ENCODE results near the gene DIP2C. TPM values are rescaled to one million over a fixed set of nuclear protein-coding genes. Genes with fewer than 3 reads are reported as not detected.

Gene DIP2C
- total RNA-seq, 3 donors from 2014 or later, result 17.1 to 48.2 (median 20.3) TPM

DNA sequence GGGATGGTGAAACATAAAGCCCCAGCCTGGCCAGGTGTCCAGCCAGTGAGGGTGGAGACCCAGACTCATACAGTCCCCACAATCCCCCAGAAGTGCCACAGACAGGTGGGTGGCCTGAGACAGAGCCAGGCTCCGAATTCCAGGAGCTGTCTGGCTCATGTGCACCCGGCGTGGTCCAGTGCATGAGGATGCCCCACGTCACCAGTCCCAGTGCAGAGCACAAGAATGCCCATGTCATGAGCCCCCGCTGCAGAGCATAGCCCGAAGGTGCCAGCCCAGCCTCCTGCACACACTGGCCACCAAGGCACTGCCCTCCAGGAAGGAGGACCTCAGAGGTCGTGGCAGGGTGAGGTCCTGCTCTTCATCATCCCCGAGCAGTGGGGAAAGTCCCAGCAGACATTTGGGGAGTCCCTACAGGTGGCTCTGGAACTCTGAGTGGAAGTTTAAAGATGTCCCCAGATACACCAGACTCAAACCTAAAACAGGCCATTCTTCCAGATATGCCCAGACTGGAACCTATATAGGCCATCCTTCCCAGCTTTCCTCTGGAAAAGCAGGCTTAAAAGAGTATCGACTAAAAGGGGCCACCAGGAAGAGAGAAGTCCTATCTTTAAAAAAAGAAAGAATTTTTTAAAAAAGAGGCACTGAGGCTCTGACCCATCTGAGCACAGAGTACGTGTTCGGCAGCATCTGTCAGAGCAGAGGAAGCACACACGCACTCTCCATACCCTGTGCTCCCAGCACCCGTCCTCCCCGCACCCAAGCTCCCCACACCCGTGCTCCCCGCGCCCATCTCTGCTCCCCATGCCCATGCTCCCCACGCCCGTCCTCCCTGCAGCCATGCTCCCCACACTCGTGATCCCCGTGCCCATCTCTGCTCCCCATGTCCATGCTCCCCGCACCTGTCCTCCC lies 11.5 kb downstream of the DIP2C start:
- H3K36me3 ChIP-seq, result no peaks in the 10 kb centered on the region
- no peaks in the 10 kb centered on the region for H3K4me1 ChIP-seq
- no peaks in the 10 kb centered on the region for H3K9me3 ChIP-seq
- intact Hi-C loops (cut with DNase I; ENCODE audit: low total_unique reads), result no loop called here
- no peak overlapping the region for H3K4me3 ChIP-seq
- H3K27me3 ChIP-seq, result no peaks in the 10 kb centered on the region
- TF ChIP-seq POLR2AphosphoS5 (IDR thresholded peaks at IDR 0.05), result no peak
- no peak for TF ChIP-seq POLR2A (IDR thresholded peaks at IDR 0.05)
- TF ChIP-seq, protein P1, sequence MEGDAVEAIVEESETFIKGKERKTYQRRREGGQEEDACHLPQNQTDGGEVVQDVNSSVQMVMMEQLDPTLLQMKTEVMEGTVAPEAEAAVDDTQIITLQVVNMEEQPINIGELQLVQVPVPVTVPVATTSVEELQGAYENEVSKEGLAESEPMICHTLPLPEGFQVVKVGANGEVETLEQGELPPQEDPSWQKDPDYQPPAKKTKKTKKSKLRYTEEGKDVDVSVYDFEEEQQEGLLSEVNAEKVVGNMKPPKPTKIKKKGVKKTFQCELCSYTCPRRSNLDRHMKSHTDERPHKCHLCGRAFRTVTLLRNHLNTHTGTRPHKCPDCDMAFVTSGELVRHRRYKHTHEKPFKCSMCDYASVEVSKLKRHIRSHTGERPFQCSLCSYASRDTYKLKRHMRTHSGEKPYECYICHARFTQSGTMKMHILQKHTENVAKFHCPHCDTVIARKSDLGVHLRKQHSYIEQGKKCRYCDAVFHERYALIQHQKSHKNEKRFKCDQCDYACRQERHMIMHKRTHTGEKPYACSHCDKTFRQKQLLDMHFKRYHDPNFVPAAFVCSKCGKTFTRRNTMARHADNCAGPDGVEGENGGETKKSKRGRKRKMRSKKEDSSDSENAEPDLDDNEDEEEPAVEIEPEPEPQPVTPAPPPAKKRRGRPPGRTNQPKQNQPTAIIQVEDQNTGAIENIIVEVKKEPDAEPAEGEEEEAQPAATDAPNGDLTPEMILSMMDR (IDR thresholded peaks at IDR 0.05), result no peak
- no peak overlapping the region for H3K27ac ChIP-seq
- DNase-seq (ENCODE audit: low spot score in 2 of 2), result peak in 1 of 2 donors; percentile 7

DNA sequence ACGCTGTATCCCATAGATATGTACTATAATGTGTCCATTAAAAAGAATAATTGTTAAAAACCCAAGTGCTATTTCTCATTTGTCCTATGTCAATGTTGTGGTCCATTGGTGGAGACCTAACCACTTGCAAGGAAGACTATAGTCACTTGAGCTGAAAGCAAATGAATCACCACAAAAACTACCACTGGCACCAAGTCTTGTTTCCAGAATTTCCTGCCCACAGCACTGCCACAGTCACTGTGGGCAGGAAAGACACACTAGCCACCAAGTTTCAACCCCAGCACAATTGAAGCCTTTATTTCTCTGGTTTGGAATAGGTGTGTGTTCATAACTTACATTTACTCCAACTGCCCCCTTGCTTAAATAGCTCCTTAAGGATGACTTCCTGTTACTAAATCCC lies 12.4 kb downstream of the DIP2C start:
- no peaks in the 10 kb centered on the region for H3K4me1 ChIP-seq
- H3K9me3 ChIP-seq, result no peaks in the 10 kb centered on the region
- no peak for DNase-seq (ENCODE audit: low spot score in 2 of 2)
- no peak overlapping the region for H3K27ac ChIP-seq
- H3K36me3 ChIP-seq, result no peaks in the 10 kb centered on the region
- no peak for TF ChIP-seq POLR2AphosphoS5 (IDR thresholded peaks at IDR 0.05)
- TF ChIP-seq POLR2A (IDR thresholded peaks at IDR 0.05), result no peak
- TF ChIP-seq, protein P1 (IDR thresholded peaks at IDR 0.05), result no peak
- intact Hi-C loops (cut with DNase I; ENCODE audit: low total_unique reads), result no loop called here
- no peaks in the 10 kb centered on the region for H3K27me3 ChIP-seq
- no peak overlapping the region for H3K4me3 ChIP-seq

DNA sequence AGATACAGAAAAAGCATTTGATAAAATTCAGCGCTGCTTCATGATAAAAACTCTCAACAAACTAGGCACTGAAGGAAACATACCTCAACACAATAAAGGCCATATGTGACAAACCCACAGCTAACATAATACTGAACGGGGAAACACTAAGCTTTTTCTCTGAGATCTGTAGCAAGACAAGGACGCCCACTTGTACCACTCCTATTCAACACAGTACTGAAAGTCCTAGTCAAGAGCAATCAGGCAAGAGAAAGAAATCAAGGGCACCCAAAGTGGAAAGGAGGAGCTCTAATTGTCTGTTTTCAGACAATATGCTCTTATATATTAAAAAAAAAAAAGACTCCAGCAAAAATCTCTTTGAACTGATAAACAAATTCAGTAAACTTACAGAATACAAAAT lies 13.3 kb downstream of the DIP2C start:
- Histone ChIP-seq H3K4me1 (no peaks in the 10 kb centered on the region), H3K27me3 (no peaks in the 10 kb centered on the region), H3K36me3 (no peaks in the 10 kb centered on the region), H3K27ac (no peak overlapping the region), H3K9me3 (no peaks in the 10 kb centered on the region), H3K4me3 (no peak overlapping the region)
- intact Hi-C loops (cut with DNase I; ENCODE audit: low total_unique reads), result no loop called here
- no peak for TF ChIP-seq POLR2AphosphoS5 (IDR thresholded peaks at IDR 0.05)
- no peak for DNase-seq (ENCODE audit: low spot score in 2 of 2)

DNA sequence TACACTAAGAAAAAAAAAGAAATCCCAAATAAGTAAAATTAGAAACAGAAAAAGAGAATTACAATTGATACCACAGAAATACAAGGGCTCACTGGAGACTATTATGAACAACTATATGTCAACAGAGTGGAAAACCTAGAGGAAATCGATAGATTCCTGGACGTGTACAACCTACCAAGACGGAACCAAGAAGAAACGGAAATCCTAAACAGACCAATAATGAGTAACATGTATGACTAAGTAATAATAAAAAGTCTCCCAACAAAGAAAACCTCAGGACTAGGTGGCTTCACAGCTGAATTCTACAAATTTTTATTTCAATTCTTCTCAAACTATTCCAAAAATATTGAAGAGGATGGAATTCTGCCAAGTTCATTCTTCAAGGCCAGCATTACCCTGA lies 13.9 kb downstream of the DIP2C start:
- intact Hi-C loops (cut with DNase I; ENCODE audit: low total_unique reads), result no loop called here
- Histone ChIP-seq H3K27me3 (no peaks in the 10 kb centered on the region), H3K9me3 (no peaks in the 10 kb centered on the region), H3K27ac (no peak overlapping the region), H3K36me3 (no peaks in the 10 kb centered on the region), H3K4me1 (no peaks in the 10 kb centered on the region), H3K4me3 (no peak overlapping the region)
- no peak for DNase-seq (ENCODE audit: low spot score in 2 of 2)
- TF ChIP-seq POLR2A (IDR thresholded peaks at IDR 0.05) (no peak), POLR2AphosphoS5 (IDR thresholded peaks at IDR 0.05) (no peak)
- TF ChIP-seq, protein P1 (IDR thresholded peaks at IDR 0.05), result no peak

DNA sequence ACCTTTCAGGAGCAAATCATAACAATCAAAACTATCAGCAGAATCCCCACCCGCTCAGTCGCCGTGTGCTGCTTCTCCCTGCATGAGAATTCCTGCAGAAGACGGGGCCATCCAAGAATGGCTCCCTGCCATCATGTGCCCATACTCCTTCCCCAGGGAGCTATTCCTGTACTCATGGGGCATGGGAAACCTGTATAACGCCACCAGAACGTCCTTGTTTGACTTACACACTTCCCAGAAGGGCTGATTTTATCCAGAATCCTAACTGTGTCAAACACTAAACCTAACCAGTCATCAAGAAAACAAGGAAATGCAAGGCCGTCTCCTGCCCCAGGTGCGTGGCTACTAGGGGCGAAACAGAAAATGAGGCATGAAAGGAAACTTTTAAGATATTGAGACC lies 16.0 kb downstream of the DIP2C start:
- H3K4me3 ChIP-seq, result no peak overlapping the region
- H3K27me3 ChIP-seq, result no peaks in the 10 kb centered on the region
- TF ChIP-seq POLR2A (IDR thresholded peaks at IDR 0.05) (no peak), POLR2AphosphoS5 (IDR thresholded peaks at IDR 0.05) (no peak)
- TF ChIP-seq, protein P1 (IDR thresholded peaks at IDR 0.05), result no peak
- no peak overlapping the region for H3K27ac ChIP-seq
- H3K36me3 ChIP-seq, result no peaks in the 10 kb centered on the region
- intact Hi-C loops (cut with DNase I; ENCODE audit: low total_unique reads), result no loop called here
- no peaks in the 10 kb centered on the region for H3K9me3 ChIP-seq
- H3K4me1 ChIP-seq, result no peaks in the 10 kb centered on the region
- no peak for DNase-seq (ENCODE audit: low spot score in 2 of 2)
